ENCODE data around the gene LBP.
"Not testable (repeated sequence)": the region's sequence is repeated elsewhere in the genome, so short reads cannot be mapped to it uniquely, and the experiment has no call there.

The LBP gene

GRCh38 chr20:38321959-38322598 is 24.2 kb upstream of the LBP start:
- DNase-seq, result peak; percentile 45

- no peak for DNase-seq
These were observed 22.1 kb upstream of the LBP start for GRCh38 chr20:38324159-38324558.

- DNase-seq, result peak; percentile 8
These were observed 21.1 kb upstream of the LBP start for GRCh38 chr20:38325167-38325566.

- peak; percentile 39 for DNase-seq
These were observed 20.4 kb upstream of the LBP start for GRCh38 chr20:38325905-38326304.

- no peak for DNase-seq
These were observed 20.0 kb upstream of the LBP start for GRCh38 chr20:38326309-38326708.

- no peak for DNase-seq
These were observed 15.6 kb upstream of the LBP start for GRCh38 chr20:38330638-38331037.

GRCh38 chr20:38331245-38331644 is 15.0 kb upstream of the LBP start:
- no peak for DNase-seq

- DNase-seq, result no peak
These were observed 14.5 kb upstream of the LBP start for GRCh38 chr20:38331814-38332213.

GRCh38 chr20:38334016-38334415 is 12.3 kb upstream of the LBP start:
- no peak for DNase-seq

GRCh38 chr20:38336726-38337125 is 9.6 kb upstream of the LBP start:
- no peak for DNase-seq

GRCh38 chr20:38337561-38338140 is 8.6 kb upstream of the LBP start:
- peak; percentile 73 for DNase-seq

GRCh38 chr20:38338849-38339520 is 7.3 kb upstream of the LBP start:
- DNase-seq, result no peak

GRCh38 chr20:38339521-38339896 is 6.8 kb upstream of the LBP start:
- not testable (repeated sequence) for DNase-seq

GRCh38 chr20:38339997-38340396 is 6.3 kb upstream of the LBP start:
- DNase-seq, result no peak

- DNase-seq, result no peak
These were observed 5.6 kb upstream of the LBP start for GRCh38 chr20:38340693-38341092.

- no peak for DNase-seq
These were observed 4.1 kb upstream of the LBP start for GRCh38 chr20:38342216-38342615.

- DNase-seq, result no peak
These were observed 3.5 kb upstream of the LBP start for GRCh38 chr20:38342713-38343310.

- DNase-seq, result peak; percentile 44
These were observed 2.8 kb upstream of the LBP start for GRCh38 chr20:38343311-38344106.

GRCh38 chr20:38344107-38344701 is 2.1 kb upstream of the LBP start:
- DNase-seq, result no peak

- DNase-seq, result no peak
These were observed 639 bp upstream of the LBP start for GRCh38 chr20:38345643-38346042.

GRCh38 chr20:38346741-38347140 is 459 bp downstream of the LBP start:
- DNase-seq, result no peak

- no peak for DNase-seq
These were observed 3.6 kb downstream of the LBP start for GRCh38 chr20:38349856-38350255.

Measured in RPMI8226 (cell line).